ENCODE data around the gene PPP1R15B.
A peak's percentile ranks its signal among the peaks of the same experiment; 100 is the strongest.

The PPP1R15B gene

DNA sequence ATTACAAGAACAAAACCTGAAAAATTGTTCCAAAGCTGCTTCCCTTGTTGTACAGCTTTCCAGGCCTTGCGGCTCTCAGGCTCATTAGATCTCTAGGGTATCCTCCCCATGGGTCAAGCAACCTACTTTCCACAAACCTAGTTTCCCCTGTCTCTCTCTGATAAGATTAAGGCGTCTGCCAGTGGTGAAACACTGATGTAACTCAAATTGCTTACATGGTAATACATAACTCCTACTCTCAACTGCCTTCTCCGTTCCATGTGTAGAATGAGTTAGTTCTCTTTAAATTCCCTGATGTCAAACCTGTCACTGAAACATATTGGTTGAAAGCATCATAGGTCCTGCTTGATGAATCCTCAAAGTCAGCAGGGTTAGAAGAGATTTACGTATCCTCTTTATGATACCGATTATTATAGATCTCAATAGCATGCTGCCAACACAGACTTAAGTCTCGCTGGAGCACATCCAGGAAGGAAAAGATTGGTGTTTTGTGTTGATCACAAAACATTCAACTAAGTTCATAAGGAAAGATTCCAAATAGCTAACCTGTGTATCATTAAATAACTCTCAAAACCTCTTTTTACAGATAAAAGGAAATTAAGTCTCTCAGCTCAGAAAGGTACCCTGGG lies 10.6 kb downstream of the PPP1R15B start:
- no peak for DNase-seq (ENCODE audit: low read depth)

DNA sequence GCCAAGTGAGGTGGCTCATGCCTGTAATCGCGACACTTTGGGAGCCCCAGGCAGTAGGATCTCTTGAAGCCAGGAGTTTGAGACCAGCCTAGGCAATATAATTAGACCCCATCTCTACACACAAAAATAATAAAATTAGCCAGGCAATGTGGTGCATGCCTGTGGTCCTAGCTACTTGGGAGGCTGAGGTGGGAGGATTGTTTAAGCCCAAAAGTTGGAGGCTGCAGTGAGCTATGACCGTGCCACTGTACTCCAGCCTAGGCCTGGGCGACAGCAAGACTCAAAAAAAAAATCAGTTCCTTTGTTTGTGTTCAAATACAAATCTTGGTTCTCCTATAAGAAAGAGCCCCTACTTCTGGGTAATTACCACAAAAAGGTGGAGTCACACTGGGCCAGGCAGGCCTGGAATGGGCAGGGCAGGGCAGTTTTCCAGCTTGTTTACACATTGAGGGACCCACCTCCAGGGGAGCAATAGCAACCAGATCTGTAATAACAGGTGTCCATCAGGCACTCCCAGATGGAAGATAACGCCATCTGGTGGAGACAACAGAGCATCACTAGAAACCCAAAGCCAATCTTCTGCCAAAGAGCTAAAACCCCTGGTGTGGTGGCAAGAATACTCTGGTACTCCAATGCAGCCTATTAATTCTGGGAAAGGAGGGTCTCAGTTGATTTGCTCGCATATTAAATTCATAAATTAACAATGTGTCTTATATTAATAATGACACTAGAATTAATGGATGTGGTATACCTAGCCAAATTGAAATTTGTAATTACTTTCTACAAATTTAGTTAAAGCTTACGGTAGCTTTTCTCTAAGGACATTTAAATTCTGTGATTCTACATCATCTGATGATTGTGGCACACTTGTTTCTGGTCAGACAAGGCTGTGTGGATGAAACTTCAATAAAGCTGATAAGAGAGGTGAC lies 13.2 kb downstream of the PPP1R15B start:
- DNase-seq (ENCODE audit: low read depth) = peak; percentile 88

DNA sequence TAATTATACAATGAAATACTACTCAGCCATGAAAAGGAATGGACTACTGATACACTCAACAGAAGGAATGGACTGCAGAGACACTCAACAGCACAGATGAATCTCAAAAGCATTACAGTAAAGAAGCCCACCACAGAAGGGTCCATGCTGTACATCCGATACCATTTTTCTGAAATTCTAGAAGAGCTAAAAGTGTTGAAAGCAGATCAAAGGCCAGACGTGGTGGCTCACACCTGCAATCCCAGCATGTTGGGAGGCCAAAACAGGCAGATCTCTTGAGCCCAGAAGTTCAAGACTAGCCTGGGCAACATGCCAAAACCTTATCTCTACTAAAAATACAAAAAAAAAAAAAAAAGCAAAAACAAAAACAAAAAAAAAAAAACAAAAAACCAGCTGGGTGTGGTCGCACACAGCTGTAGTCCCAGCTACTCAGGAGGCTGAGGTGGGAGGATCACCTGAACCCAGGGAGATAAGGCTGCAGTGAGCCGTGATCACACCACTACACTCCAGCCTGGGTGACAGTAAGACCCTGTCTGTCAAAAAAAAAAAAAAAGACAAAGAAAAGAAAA lies 15.5 kb downstream of the PPP1R15B start:
- no peak for DNase-seq (ENCODE audit: low read depth)

DNA sequence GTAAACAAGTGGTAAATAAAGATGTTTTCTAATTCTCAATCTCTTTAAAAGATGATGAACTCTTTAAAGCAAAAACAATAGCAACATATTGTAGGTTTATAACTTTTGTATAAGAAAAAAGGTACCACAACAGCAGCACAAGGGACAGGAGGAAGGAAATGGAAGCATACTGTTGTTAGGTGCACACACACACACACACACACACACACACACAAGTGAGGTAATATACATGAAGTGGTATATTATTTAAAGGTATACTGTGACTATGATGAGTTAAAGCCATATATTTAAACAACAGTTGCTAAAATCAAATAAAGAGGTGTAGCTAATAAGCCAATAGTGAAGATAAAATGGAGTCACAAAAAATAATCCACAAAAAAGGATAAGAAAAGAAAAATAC lies 20.0 kb downstream of the PPP1R15B start:
- DNase-seq (ENCODE audit: low read depth) = no peak

DNA sequence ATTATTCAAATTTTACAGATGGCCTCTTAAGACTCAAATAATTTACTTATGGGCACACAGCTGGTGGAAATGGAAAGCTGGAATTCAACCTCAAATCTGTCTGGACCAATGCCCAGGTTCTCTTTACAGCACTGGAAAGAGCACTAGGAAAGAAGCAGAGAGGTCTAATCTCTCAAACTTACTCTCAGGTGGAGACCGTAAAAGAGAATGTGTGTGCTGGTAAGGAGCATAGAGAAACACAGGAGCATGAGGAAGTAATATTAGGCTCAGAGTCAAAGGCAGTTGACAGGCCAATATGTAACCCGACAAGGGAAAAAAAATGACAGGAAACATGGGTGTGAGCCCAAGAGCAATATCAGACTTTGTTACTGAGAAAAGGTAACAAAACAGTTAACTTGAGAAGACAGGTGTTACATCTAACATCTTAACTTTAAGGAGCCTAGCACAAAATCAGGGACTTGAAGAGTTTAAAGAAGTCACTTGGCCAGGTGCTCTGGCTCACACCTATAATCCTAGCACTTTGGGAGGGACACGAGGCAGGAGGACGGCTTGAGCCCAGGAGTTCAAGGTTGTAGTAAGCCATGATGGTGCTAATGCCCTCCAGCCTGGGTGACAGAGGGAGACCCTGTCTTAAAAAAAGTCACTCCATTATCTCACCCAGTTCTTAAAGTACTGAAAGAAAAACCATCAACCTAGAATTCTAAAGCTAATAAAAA lies 20.7 kb downstream of the PPP1R15B start:
- DNase-seq (ENCODE audit: low read depth) = no peak

DNA sequence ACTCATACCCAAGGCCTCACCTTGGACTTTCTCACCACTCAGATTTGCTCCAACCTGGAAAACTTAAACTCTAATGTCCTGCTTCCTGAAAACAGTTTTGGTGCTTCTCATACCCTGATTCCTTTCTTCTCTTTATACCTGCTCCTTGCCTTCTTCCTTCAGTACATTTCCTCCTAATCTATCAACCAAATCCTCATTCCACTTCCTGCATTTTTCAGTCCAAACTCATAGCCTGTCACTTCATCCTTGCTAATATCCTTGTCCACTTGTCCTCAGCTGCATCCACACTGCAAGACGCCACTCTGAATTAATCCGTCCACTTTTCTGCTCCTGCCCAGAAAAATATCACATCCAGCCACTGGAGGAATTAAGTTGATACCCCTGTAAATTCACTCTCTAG lies 25.9 kb downstream of the PPP1R15B start:
- DNase-seq (ENCODE audit: low read depth) = no peak

DNA sequence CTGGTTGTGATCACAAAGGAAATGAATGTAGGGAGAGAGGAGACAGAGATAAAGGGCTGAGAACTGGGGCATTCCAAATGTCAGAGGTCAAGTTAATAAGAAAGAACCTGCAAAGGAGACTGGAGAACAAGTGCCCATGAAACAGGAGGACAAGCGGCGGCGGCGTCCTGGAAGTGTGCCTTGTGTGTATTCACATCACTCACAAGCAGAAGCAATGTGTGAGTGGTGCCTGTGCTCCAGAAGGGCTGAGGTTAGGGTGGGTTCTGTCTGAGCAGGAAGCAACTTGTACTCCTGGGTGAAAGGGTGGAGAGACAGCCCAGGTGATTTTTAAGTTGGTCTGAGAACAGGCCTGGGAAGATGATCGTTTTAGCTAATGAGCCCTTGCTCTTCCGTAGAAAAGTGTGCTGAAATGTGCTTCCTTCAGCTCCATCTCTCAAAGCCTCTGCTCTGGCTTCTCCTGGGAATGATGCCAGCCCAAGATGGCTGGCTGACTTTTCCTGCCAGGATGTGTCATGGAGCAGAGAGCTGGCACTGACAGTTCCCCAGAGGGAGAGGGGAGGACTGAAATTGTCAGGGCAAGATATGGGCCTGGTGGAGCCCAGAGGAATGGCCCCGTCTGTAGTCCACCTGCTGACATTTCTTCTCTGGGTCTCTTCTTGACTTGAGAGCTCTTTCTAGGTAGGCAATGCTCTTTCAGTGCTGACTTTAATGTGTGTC lies 26.8 kb downstream of the PPP1R15B start:
- no peak for DNase-seq (ENCODE audit: low read depth)

DNA sequence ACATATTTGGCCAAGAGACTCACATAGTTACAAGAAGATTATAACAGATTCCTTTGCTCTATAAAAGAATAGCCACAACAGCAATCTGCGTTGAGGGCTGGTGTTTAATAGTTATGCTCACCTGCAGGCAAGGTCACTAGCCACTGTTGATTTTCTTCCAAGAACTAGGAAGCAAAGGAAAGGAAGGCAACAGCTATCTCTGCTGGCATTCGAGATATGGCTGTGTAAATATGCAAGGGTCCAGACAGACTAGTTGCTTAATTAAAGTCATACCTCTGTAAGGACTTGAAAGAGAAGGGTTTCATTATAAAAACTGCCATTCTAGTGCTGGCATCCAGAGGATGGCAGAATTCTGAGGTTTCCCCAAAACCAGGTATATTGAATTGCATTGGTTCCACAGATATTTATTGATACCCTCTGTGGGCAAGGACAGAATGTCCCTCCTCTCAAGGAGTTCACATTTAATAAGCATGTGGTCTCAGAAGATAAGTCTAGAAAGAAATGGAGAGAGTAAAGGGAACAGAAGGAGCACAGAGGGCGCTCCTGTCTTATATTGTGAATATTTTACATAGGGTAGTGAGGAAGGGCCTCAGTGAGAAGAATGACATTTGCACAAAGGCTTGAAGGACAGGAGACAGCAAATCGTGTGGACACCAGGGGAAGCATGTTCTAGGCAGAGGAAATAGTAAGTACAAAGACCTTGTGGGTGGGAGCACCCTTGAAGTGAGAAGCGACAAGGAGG lies 28.3 kb downstream of the PPP1R15B start:
- no peak for DNase-seq (ENCODE audit: low read depth)

DNA sequence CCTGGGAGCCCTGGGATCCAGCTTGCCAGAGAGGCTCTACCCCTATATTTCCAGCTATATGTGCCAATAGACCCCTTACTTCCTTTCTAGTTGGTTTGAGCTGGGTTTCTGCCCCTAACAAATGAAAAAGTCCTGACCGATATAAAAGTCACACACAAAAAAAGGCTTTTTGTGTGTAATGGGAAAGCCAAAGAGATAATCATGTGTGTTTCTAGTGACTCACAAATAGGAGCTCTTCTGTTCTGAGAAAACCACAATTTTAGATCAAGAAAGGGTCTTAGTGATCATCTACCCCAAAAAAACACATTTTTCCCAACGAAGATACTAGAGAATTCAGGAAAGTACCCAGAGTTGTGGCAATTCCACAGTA lies 28.9 kb downstream of the PPP1R15B start:
- DNase-seq (ENCODE audit: low read depth) = no peak

DNA sequence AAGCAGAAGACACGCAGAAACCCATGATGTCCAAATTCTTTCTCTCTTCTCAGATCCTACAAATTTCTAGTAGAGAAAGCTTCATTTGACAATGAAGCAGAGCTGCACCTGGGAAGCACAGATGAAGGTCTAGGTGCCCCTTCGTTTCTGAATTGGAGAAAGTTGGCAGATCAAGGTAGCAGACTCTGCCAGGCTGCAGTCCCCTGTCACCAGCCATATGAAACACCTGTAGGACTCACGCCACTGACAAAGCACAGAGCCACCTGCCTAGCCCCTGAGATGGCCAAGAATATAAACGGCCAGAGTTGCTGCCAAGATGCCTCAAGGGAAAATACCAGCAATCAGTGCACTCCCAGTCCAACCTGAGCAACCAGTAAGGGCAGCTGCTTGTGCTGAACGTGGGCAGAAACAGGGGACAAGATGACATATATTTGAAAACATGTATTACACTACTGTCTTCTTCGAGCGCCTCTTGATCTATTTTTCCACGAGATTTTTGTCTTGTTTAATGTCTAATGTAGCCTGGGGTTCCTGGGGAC lies 31.3 kb downstream of the PPP1R15B start:
- DNase-seq (ENCODE audit: low read depth) = no peak

DNA sequence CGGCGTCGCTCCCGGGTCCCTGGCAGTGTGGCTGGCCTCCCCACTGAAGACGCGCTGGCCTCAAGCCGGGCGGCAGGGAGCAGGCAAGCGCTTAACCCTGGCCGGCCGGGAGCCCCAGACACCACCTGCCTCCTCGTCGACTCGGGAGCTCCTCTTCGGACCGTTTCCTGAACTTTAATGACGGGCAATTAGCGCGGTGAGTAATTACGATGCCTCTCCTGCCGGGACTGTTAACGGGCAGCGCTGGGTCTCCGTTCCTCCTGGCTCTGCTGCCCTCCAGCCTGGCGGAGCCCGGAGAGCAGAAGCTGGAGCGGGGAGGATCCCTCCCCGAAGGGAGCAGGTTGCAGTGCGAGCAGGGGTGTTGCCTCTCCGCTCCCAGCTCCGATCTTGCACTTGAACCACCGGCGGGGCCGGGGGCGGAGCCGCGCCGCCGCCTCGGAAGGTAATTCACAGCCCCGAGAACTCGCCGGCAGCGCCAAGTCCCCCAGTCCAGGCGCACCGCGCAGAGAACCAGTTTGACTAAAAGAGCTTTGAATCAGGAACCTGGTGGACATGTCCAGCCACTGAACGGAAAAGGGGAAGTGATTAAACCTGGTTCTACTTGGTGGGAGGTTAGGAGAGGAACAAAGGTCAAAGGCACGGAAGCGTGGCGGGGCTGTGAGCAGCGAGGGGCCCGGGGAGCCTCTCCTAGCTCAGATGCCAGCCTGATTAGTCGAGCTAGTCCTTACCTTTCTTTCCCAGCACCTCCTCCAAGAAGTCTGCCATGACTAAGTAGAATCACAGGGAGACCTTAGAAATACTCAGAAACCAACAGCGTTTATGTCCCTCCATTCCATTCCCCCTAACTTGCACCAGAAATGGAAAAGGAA lies 33.6 kb downstream of the PPP1R15B start:
- DNase-seq (ENCODE audit: low read depth) = no peak

DNA sequence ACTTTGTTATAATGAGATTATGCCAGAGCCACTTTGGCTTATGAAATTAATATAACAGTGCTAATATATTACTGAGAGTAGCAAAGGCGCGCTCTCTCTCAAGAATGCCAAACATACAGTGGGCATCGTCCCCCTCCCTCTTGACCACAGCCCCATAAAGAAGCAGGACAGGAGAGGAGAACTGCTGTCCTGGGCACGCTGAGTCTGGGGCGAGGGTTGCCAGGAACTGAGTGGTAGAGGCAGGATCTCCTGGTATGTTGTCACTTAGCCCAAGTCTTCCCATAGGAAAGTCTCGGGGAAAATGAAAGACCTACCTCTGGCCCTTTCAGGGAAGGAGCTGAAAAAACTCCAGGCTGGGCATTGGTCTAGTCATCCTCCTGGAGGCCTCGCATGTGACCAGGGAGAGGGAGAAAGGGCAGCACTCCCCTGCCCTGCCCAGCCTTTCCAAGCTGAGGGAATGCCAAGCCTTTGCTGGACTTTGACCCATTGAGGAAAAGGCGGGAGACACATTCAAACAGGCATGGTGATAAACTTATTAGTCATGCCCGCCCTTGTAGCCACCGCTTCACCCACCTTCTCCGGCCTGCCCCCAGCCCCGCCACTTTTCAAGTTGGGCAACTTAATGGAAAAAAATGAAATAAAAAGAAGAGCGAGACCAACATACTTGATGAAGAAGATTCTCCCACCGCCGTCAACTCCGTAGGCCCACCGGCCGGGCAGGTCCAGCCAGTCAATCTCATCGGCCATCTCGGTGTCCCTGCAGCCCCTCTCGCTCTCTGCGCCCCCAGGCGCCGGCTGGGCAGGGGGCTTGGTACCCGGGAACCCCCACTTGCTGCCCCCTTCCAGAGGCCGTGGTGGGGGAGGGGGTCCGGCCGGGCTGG lies 34.5 kb downstream of the PPP1R15B start:
- no peak for DNase-seq (ENCODE audit: low read depth)

DNA sequence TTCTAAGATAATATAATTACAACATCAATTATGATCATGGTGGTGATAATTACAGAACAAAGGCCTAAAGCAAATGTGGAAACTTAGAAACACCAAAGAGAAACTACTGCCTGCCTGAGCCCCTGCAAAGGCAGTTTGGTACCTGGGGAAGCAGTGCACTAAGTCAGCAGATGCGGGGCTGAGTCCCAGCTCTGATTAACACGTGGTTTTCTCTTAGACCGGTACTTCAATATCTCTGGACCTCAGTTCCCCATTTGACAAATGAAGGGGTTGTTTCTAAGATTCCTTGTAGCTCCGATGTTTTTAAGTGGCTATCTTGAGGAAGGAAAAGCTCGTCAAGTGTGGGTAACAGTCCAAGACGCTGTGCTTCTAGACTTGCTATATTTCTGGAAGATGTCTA lies 35.2 kb downstream of the PPP1R15B start:
- DNase-seq (ENCODE audit: low read depth) = no peak

DNA sequence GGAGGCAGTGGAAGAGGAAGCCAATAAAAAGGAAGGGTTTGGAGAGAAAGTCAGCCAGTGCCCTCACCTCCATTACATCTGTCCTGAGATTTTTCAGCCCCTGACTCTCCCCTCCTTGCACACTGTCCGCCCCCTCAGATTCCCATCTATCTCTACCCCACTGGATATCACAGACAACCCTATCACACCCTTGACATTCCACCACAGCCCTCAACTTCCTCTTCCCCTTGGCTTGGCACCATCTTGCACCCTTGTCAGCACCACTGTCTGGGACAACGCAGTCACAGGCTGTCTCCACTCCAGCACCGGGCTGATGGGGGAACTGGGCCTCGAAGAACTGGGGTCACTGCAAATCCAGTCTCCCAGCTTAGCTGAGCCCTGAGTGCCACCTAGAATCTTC lies 37.7 kb downstream of the PPP1R15B start:
- DNase-seq (ENCODE audit: low read depth) = peak; percentile 80

DNA sequence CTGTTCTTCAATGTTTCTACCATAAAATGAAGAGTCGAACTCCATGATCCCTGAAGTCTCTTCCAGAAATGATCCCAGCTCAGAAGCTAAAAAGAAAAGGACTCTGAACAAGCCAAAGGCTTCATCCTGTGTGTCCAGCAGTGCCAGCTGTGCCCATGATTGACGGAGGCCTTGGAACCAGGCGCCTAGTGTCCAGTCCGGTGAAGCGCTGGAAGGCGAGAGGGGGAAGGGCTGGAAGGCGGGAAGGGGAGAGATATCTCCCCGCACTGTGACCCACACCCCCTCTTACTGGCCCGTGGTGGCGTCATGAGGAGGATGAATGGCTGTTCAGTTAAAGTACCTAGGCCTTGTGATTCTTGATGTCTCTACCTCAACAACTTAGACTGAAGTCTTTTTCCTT lies 41.4 kb downstream of the PPP1R15B start:
- no peak for DNase-seq (ENCODE audit: low read depth)

DNA sequence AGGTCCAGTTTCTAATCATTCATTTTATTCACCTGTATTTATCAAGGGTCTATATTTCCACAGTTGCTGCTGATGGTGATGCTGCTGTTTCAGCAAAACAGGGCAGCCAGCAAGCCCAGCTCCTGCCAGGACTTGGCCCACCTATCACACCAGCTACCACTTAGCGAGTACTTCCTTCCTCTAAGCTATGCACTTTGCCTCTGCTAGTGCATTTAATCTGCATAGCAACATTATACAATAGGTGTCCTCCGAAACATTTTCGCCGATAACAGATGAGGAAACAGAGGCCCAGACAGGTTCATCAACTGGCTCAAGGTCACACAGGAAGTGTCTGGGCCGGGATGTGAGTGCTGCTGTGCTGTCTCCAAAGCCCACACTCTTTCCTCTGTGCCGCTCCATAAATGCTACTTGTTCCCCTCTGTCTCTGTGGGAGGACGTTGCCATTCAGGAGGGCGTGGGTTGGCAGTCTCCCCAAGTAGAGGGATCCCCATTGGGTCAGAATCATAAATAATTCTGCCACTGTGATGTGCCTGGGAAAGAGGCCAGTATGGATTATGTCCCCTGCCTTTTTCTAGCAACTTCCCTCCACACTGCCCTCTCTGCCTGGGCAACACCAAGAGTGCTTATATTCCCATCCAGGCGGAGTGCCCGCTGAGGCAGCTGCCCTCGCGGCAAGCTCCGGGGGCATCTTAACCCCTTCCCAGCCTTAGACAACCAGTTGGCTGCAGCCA lies 42.5 kb downstream of the PPP1R15B start:
- no peak for DNase-seq (ENCODE audit: low read depth)

DNA sequence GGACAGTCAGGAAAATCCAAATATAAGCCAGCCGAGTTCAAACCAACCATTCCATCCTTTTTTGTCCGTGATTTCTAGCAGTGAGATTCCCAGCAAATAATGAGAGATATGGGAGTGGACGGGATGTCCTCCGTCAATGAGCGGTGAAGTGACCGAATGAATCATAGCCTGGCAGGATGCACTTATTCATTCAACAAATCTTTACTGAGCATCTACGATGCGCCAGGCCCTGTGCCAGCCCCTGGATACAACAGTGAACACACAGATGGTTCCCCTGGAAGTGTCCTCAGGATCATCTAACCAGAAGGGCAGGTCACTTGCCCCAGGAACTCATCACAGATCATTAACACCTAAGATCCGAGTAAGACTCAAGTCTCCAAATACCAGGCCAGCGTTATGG lies 43.7 kb downstream of the PPP1R15B start:
- no peak for DNase-seq (ENCODE audit: low read depth)

DNA sequence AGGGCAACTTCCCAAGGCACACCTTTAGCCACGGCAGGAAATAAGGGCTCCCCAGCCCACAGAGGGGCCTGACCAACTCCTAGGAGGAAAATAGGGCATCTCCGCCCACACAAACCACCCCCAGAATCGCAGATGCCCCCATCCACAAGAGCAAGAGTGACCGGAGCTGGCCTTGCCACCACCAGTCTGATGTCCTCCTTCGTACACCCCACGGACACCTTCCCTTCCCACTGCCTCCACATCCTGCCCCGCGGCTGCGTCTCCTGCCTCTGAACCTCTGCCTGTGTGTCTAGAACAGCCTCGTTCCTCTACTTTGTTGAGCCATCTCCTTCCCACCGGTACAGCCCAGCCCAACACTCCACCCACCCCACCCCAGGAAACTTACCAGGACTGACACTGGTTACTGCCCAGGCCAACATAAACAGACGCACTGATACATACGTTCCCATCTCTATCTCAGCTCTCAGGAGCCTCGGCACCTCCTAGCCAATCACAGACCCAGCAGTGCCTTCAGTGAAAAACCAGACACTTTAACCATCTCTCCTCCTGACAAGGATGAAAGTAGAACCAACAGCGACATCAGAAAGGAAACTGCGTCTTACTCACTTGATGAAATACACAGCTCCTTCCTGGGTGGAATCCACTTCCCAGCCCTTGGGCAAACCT lies 44.3 kb downstream of the PPP1R15B start:
- no peak for DNase-seq (ENCODE audit: low read depth)

All from CMK (cell line).